PC-9 (cell line): ENCODE data around the gene XYLT2. TPM values are rescaled to one million over a fixed set of nuclear protein-coding genes. Genes with fewer than 3 reads are reported as not detected.

ENCODE experiments used
- BruUV-seq: library from RNA; stranded (reverse); fragments of 400-500 nt; replicated peaks from 2 replicates; lab custom pipeline; 2021; lab: Mats Ljungman, UMichigan
- CTCF ChIA-PET: fragments of 300-600 bp; sonication (Branson Sonifier 250); formaldehyde crosslinking; loops from one replicate; lab custom pipeline; 2022; ENCODE audit warnings: antibody characterized with exemption; lab: Charles Lee
- POLR2A ChIA-PET: fragments of 300-600 bp; sonication (Branson Sonifier 250); formaldehyde crosslinking; loops from one replicate; lab custom pipeline; 2022; ENCODE audit warnings: antibody characterized with exemption; ENCODE audit not compliant: unreplicated experiment; lab: Charles Lee
- DNase-seq, 2 experiments: peaks; one replicate each; pipeline versions ENCODE4 v3.0.0 to v3.0.0-alpha.2; 2015 to 2022; ENCODE audit warnings: mixed read lengths in 1 of 2
- H2AFZ ChIP-seq: fragments of 200-600 bp; sonication (generic); 2 replicates; pipeline ENCODE4 v1.8.1; 2017; ENCODE audit warnings: antibody characterized with exemption
- H3F3A ChIP-seq: fragments of 200-600 bp; sonication (generic); 2 replicates; pipeline ENCODE4 v1.8.1; 2017; ENCODE audit warnings: antibody characterized with exemption, mild to moderate bottlenecking, low read depth; ENCODE audit not compliant: insufficient read depth
- H3K27ac ChIP-seq: fragments of 200-600 bp; sonication (generic); 2 replicates; pipeline ENCODE4 v1.6.1; 2016; ENCODE audit warnings: mixed run types
- H3K27me3 ChIP-seq: fragments of 200-600 bp; sonication (generic); 2 replicates; pipeline ENCODE4 v1.6.1; 2016; ENCODE audit warnings: low read depth, mixed run types; ENCODE audit not compliant: insufficient read depth
- H3K36me3 ChIP-seq: fragments of 200-600 bp; sonication (generic); 2 replicates; pipeline ENCODE4 v1.6.1; 2016; ENCODE audit warnings: low read depth, mixed run types
- H3K4me1 ChIP-seq: fragments of 200-600 bp; sonication (generic); replicated peaks from 2 replicates; pipeline ENCODE4 v1.6.1; 2016; ENCODE audit warnings: mixed run types; ENCODE audit not compliant: insufficient read depth
- H3K4me2 ChIP-seq: fragments of 200-600 bp; sonication (generic); 2 replicates; pipeline ENCODE4 v1.6.1; 2017; ENCODE audit warnings: mixed run types
- H3K4me3 ChIP-seq: fragments of 200-600 bp; sonication (generic); 2 replicates; pipeline ENCODE4 v1.6.1; 2016; ENCODE audit warnings: mixed run types
- H3K79me2 ChIP-seq: fragments of 200-600 bp; sonication (generic); 2 replicates; pipeline ENCODE4 v1.6.1; 2017; ENCODE audit warnings: low read depth, mixed run types
- H3K9me2 ChIP-seq: fragments of 200-600 bp; sonication (generic); 2 replicates; pipeline ENCODE4 v1.8.1; 2017; ENCODE audit warnings: mild to moderate bottlenecking; ENCODE audit not compliant: insufficient read depth
- H3K9me3 ChIP-seq: fragments of 200-600 bp; sonication (generic); 2 replicates; pipeline ENCODE4 v1.8.1; 2016; ENCODE audit warnings: low read depth; ENCODE audit not compliant: insufficient read depth
- H4K20me1 ChIP-seq: fragments of 200-600 bp; sonication (generic); 2 replicates; pipeline ENCODE4 v1.8.1; 2017; ENCODE audit not compliant: insufficient read depth
- EZH2 ChIP-seq: fragments of 200-600 bp; sonication (generic); IDR thresholded peaks from 2 replicates; pipeline ENCODE4 v1.8.0; 2017; ENCODE audit warnings: antibody characterized with exemption, low read depth
- intact Hi-C: fragments of 100-400 bp; cut with micrococcal nuclease; formaldehyde crosslinking; loops from one replicate; pipeline ENCODE4 v1.10.0; 2022; ENCODE audit not compliant: unreplicated experiment
- total RNA-seq: library from RNA; stranded (reverse); gene quantifications from 2 replicates; pipeline ENCODE4 v1.2.3, GENCODE V29; 2021
- TF ChIP-seq, protein P1 (sequence below): fragments of 200-600 bp; sonication (generic); conservative IDR thresholded peaks from 2 replicates; pipeline ENCODE4 v1.6.1; 2017; ENCODE audit warnings: mixed run types, antibody characterized with exemption, mild to moderate bottlenecking, moderate library complexity

Gene XYLT2
- total RNA-seq, 1 experiment from 2014 or later = 37.5 TPM

DNA sequence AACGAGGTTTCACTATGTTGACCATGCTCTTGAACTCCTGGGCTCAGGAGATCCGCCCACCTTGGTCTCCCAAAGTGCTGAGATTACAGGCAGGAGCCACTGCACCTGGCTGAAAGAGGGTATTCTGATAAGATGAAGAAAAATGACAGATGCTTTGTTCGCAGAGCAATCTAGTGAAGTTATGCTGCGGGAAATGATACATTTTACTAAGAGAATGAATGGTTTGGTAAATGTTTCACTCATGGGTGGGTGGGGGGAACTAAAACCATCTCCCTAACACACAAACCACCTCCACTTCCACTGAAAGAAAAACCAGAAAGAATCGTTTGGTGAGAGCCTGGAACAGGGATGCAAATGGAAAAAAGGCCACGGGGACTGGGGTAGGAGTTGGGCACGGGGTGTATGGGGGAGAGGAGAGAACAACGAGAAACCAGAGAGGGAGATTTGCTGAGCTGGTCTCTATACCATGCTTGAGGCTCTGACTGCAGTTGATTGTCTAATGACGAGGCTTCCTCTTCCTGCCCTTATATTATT is 19.0 kb upstream of the XYLT2 start:
- CTCF ChIA-PET = no interaction called here
- Histone ChIP-seq H3F3A (no peaks in the 10 kb centered on the region), H4K20me1 (no peaks in the 10 kb centered on the region), H3K36me3 (no peaks in the 10 kb centered on the region), H3K9me3 (no peaks in the 10 kb centered on the region), H3K79me2 (no peaks in the 10 kb centered on the region), H3K4me3 (no peak overlapping the region), H3K27ac (no peak overlapping the region), H3K4me1 (no peaks in the 10 kb centered on the region), H3K4me2 (no peak overlapping the region), H3K27me3 (no peaks in the 10 kb centered on the region), H3K9me2 (no peaks in the 10 kb centered on the region), H2AFZ (no peak overlapping the region)
- intact Hi-C loops = no loop called here
- POLR2A ChIA-PET = no interaction called here
- TF ChIP-seq, protein P1, sequence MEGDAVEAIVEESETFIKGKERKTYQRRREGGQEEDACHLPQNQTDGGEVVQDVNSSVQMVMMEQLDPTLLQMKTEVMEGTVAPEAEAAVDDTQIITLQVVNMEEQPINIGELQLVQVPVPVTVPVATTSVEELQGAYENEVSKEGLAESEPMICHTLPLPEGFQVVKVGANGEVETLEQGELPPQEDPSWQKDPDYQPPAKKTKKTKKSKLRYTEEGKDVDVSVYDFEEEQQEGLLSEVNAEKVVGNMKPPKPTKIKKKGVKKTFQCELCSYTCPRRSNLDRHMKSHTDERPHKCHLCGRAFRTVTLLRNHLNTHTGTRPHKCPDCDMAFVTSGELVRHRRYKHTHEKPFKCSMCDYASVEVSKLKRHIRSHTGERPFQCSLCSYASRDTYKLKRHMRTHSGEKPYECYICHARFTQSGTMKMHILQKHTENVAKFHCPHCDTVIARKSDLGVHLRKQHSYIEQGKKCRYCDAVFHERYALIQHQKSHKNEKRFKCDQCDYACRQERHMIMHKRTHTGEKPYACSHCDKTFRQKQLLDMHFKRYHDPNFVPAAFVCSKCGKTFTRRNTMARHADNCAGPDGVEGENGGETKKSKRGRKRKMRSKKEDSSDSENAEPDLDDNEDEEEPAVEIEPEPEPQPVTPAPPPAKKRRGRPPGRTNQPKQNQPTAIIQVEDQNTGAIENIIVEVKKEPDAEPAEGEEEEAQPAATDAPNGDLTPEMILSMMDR = no peak
- no peak for DNase-seq
- BruUV-seq = no TSS peak

- H3K27me3 ChIP-seq = no peaks in the 10 kb centered on the region
- no peak for DNase-seq
- no peaks in the 10 kb centered on the region for H3K36me3 ChIP-seq
- H3K4me2 ChIP-seq = no peak overlapping the region
- ChIA-PET CTCF (no interaction called here), POLR2A (no interaction called here)
- no TSS peak for BruUV-seq
- intact Hi-C loops = no loop called here
- TF ChIP-seq, protein P1 = no peak
- H4K20me1 ChIP-seq = no peaks in the 10 kb centered on the region
- no peaks in the 10 kb centered on the region for H3K9me2 ChIP-seq
- H3K27ac ChIP-seq = no peak overlapping the region
- H3K9me3 ChIP-seq = no peaks in the 10 kb centered on the region
- no peaks in the 10 kb centered on the region for H3K4me1 ChIP-seq
- no peaks in the 10 kb centered on the region for H3K79me2 ChIP-seq
- H2AFZ ChIP-seq = no peak overlapping the region
- H3K4me3 ChIP-seq = no peak overlapping the region
- H3F3A ChIP-seq = no peaks in the 10 kb centered on the region
These were observed 17.3 kb upstream of the XYLT2 start for GRCh38 chr17:50328363-50329325.

DNA sequence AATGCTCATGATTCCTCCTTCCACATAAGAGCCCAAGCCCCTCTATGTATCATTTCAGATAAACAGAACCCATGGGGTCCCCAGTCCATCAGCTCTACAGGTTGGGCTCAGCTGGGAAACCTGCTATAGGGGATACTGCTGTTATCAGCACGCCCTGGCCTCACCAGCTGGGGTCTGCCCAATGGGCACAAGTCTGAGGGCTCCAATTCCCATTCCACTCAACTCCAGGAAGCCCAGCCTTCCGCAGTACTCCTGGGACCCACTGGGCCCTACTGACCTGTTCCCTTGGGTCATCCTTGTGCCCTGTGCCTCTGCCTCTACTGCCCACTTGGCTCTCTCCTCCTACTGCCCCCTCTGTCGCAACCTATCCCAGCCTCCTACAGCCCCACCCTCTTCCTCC is 16.2 kb upstream of the XYLT2 start:
- Histone ChIP-seq H3K9me3 (no peaks in the 10 kb centered on the region), H2AFZ (no peak overlapping the region), H3K4me2 (no peak overlapping the region), H3K4me1 (no peaks in the 10 kb centered on the region), H4K20me1 (no peaks in the 10 kb centered on the region), H3K9me2 (no peaks in the 10 kb centered on the region), H3K36me3 (no peaks in the 10 kb centered on the region), H3K79me2 (no peaks in the 10 kb centered on the region), H3K4me3 (no peak overlapping the region), H3F3A (no peaks in the 10 kb centered on the region), H3K27ac (no peak overlapping the region), H3K27me3 (no peaks in the 10 kb centered on the region)
- TF ChIP-seq, protein P1 = no peak
- TF ChIP-seq EZH2 = no peak
- DNase-seq = no peak
- ChIA-PET POLR2A (no interaction called here), CTCF (no interaction called here)
- BruUV-seq = no TSS peak
- intact Hi-C loops = no loop called here
